Measurements from ENCODE around the gene CDCP2.
"Not testable (repeated sequence)": the region's sequence is repeated elsewhere in the genome, so short reads cannot be mapped to it uniquely, and the experiment has no call there.

CDCP2 gene

GRCh38 chr1:54167422-54168139, 14.8 kb upstream of the CDCP2 start:
- no peak for FAIRE-seq

- not testable (repeated sequence) for FAIRE-seq
Observed at GRCh38 chr1:54166357-54166756, 13.6 kb upstream of the CDCP2 start.

GRCh38 chr1:54165146-54165545, 12.3 kb upstream of the CDCP2 start:
- FAIRE-seq = no peak

GRCh38 chr1:54163573-54163972, 10.8 kb upstream of the CDCP2 start:
- no peak for FAIRE-seq

DNA sequence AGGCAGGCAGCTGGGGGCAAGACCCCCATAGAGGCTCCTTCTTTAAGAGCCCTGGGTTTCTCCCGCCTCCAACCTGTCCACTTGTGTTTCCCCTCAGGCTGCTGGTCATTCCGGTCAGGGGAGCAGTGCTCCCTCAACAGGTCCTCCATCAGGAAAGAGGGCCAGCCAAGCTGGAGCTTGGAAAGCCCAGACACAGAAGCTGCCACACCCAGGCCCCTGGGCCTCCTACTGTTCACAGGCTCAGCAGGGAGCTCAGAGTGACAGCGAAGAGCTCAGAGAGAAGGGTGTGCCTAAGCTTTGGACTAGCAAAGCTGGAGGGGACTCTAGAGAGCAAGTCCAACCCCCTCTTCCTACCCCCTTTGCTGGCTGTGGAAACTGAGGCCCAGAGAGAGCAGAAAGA, 10.3 kb upstream of the CDCP2 start:
- FAIRE-seq = no peak

- no peak for FAIRE-seq
Observed at GRCh38 chr1:54161495-54162168, 8.8 kb upstream of the CDCP2 start.

DNA sequence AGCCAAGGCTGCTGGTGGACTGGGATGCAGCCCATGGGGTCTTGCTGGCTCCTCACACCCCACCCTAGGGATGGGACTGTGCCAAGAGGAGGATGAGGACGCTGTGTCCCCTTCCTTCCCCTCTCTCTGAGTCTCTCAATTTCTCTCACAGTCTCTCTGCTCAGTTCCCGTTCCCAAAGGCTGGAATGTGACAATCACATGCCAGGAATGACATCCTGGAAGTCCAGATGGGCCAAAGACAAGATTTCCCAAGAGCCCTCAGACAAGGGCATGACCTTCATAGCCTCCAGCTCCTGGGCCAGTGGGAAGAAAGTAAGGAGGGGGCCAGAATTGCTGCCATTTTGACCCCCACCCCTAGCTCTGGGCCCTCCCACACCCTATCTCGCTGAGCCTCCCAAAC, 7.6 kb upstream of the CDCP2 start:
- FAIRE-seq = no peak

DNA sequence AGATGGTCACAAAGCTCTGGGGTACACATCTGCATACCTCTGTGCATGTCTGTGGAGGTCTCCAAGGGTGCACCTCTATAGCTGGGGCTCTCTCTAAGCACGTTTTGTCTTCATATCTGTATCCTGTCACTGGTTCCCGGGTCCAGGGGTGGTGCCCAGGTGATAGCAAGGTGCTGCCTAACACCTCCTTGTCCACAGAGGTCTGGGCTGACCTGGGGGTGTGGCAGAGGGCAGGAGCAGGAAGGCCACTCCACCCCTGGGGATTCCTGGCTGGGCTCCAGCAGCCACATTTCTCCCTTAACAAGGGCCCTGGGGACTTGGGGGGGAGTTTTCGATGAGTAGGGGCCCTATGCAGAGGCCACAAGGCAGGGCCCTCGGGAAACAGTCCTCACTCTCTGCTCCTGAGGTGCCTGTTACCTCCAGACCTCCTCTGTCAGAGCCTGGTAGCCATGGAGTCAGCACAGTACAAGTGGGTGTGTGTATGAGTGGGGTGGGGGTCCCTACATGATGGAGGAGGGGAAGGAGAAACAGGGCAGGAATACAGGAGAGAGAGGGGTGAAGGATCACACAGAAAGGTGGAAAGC, 7.0 kb upstream of the CDCP2 start:
- FAIRE-seq = no peak

GRCh38 chr1:54158071-54158470, 5.3 kb upstream of the CDCP2 start:
- no peak for FAIRE-seq

- no peak for FAIRE-seq
Observed at GRCh38 chr1:54157401-54157800, 4.6 kb upstream of the CDCP2 start.

GRCh38 chr1:54156986-54157385, 4.2 kb upstream of the CDCP2 start:
- no peak for FAIRE-seq

DNA sequence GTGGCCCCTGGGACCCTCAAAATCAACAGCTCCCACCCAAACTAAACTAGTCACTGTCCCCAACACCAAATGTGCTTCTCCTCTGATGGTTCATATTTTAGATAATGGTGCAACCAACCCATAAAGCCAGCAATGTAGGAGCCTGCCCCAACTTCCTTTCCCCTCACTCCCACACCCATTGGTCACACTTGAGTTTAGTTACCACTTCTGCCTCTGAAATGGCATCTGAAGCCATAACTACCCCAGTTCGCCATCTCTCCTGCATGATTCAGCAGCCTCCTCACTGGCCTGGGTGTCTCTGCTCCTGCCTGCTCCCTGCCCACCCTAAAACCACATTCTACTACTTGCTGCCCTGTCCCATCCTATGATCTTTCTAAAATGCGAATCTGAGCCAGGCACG, 3.4 kb upstream of the CDCP2 start:
- no peak for FAIRE-seq

GRCh38 chr1:54153535-54154439, 987 bp upstream of the CDCP2 start:
- no peak for FAIRE-seq

DNA sequence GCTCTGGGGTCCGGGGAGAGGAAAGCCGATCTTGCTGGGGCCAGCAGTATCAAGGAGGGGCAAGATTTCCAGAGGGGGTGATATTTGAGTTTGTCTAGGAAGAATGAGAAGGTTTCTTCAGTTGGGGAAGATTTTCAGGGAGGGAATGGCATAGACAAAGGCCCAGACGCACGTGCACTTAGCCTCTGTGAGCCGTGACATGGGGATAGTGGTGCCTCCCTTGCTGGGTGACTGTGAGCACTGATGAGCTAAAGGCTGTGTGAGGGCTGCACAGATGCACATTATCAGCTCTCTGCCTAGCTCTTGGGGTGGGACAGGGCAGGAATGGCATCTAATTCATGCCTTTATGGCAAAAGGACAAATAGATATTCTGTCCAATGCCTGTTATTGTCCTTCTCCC, 1.8 kb downstream of the CDCP2 start:
- FAIRE-seq = no peak

DNA sequence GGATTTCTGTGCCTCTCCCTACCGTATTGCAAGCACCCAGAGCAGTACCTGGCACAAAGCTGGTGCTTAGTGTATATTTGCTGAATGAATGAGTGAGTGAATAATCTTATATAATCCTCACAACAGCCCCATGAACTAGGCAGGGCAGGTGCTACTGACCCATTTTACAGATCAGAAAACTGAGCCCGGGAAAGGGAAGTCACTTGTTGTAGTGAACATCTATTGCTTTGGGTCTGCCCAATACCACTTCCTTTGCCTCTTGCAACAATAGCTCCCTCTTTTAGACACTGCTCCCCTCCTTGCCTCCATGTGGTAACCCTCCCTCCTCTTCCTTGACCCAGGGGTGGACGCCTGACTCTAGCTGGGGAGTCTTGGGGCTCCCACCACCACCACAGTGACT, 3.1 kb downstream of the CDCP2 start:
- no peak for FAIRE-seq

DNA sequence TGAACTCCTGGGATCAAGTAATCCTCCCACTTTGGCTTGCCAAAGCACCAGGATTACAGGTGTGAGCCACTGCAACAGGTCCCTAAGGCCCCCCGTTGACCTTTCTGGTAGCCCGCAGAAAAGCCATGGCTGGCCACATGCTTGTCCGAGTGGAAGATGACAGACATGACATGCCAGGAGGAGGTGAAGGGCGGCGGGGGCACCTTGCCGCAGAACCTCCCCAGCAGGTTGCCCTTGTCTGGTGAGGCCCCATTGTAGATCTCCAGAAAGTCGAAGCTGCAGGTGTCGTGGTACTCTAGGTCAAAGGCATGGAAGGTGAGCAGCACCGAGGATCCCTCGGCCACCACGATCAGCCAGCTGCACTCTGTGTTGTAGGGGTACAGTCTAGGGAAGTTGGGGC, 8.4 kb downstream of the CDCP2 start:
- FAIRE-seq = no peak

DNA sequence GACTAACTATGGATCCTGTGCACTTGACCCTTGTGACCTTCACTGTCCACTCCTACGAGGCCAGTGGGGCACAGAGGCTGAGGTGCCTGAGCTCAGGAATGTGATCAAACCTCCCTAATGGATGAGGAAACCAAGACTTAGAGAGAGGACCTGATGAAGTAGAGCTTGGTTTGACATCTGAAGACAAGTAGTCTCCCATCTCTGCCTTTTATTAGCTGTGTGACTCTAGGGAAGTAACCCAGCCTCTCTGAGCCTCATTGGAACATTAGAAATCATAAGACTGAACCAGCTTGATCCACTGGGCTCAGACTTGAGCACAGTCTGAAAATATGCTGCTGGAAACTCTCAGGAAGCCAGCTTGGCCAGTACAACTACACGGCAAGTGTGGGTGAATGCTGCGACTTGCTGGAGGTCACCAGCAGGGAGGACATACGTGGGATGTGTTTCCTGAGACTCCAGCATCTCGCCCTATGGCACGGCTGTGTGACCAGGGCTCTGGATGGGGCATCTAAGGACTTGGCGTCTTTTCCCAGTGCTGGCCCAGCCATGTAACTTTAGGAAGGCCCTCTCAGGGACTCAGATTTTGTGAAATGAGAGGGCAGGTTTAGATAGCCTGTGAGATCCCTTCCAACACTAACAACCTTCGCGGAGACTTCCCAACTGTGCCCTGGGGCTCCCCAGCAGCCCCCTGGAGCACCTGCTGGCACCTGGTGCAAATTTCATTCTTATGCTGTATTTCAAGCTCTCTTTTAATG, 10.5 kb downstream of the CDCP2 start:
- no peak for FAIRE-seq

- FAIRE-seq = no peak
Observed at GRCh38 chr1:54139711-54140110, 13.1 kb downstream of the CDCP2 start.

- FAIRE-seq = no peak
Observed at GRCh38 chr1:54138994-54139393, 13.8 kb downstream of the CDCP2 start.

DNA sequence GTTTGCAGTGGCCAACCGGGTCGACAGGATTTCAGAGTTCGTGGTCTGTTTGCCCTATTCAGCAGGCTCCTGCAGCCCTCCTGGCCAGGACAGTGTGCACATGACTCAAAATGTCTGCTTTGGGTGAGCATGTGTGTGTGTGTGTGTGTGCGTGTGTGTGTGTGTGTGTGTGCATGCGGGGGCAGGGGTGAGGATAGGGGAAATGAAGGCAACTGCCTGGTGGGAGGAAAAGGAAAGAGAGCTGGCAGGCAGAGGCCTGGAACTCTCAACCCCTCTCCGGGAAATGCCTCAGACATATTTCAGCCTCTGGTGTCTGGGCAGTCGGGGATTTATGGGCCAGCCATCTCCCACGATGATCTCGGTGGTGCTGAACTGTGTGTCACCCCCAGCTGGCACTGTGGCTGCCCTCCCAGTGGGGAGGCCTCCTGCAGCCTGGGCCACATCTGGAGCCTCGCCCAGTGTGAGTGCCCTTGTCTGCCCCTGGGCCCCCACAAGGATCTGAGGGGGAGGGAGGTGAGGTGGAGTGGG, 15.2 kb downstream of the CDCP2 start:
- FAIRE-seq = no peak

GRCh38 chr1:54136963-54137533, 15.8 kb downstream of the CDCP2 start:
- FAIRE-seq = no peak

All from G401.6 (cell line).